HEK293T (cell line): ENCODE measurements around the gene BUD23.
"Not testable (repeated sequence)": the region's sequence is repeated elsewhere in the genome, so short reads cannot be mapped to it uniquely, and the experiment has no call there.

Experiments used
- CTCF ChIA-PET: fragments of 350-600 bp; formaldehyde crosslinking; extraction: SDS; loops from one replicate; lab custom pipeline; 2021; ENCODE audit warnings: antibody characterized with exemption, inconsistent platforms; lab: Yijun Ruan, JAX
- POLR2A ChIA-PET: fragments of 350-600 bp; formaldehyde crosslinking; extraction: SDS; loops from one replicate; lab custom pipeline; 2020; ENCODE audit warnings: antibody characterized with exemption, inconsistent platforms; lab: Yijun Ruan, JAX
- DNase-seq: peaks from one replicate; pipeline ENCODE4 v3.0.0; 2012; ENCODE audit warnings: mixed read lengths; ENCODE audit errors: extremely low spot score
- ARNT ChIP-seq: fragments of 450-650 bp; IDR thresholded peaks from 2 replicates; pipeline ENCODE4 v1.6.1; 2017; ENCODE audit warnings: mild to moderate bottlenecking
- BHLHE40 ChIP-seq: fragments of 450-650 bp; IDR thresholded peaks from 2 replicates; pipeline ENCODE4 v1.6.1; 2016; ENCODE audit warnings: mild to moderate bottlenecking, moderate library complexity, borderline replicate concordance
- CTBP1 ChIP-seq: fragments of 450-650 bp; IDR thresholded peaks from 2 replicates; pipeline ENCODE4 v1.6.1; 2016; ENCODE audit warnings: borderline replicate concordance
- ELF4 ChIP-seq: fragments of 450-650 bp; IDR thresholded peaks from 2 replicates; pipeline ENCODE4 v1.6.1; 2017; ENCODE audit warnings: antibody characterized with exemption
- FOXA1 ChIP-seq: fragments of 450-650 bp; IDR thresholded peaks from 2 replicates; pipeline ENCODE4 v1.6.1; 2016; ENCODE audit warnings: mild to moderate bottlenecking
- FOXK2 ChIP-seq: fragments of 450-650 bp; IDR thresholded peaks from 2 replicates; pipeline ENCODE4 v1.6.1; 2016; ENCODE audit warnings: mild to moderate bottlenecking
- FOXM1 ChIP-seq: fragments of 450-650 bp; IDR thresholded peaks from 2 replicates; pipeline ENCODE4 v1.6.1; 2017; ENCODE audit warnings: mild to moderate bottlenecking, borderline replicate concordance
- HDGF ChIP-seq: fragments of 450-650 bp; IDR thresholded peaks from 2 replicates; pipeline ENCODE4 v1.6.1; 2017; ENCODE audit warnings: antibody characterized with exemption, borderline replicate concordance
- L3MBTL2 ChIP-seq: fragments of 450-650 bp; conservative IDR thresholded peaks from 2 replicates; pipeline ENCODE4 v1.6.1; 2016; ENCODE audit warnings: mild to moderate bottlenecking
- LEF1 ChIP-seq: fragments of 450-650 bp; IDR thresholded peaks from 2 replicates; pipeline ENCODE4 v1.6.1; 2017; ENCODE audit warnings: mild to moderate bottlenecking, borderline replicate concordance
- NFRKB ChIP-seq: fragments of 450-650 bp; IDR thresholded peaks from 2 replicates; pipeline ENCODE4 v1.6.1; 2016; ENCODE audit warnings: mild to moderate bottlenecking, moderate library complexity
- SP1 ChIP-seq: fragments of 450-650 bp; IDR thresholded peaks from 2 replicates; pipeline ENCODE4 v1.6.1; 2017
- SUZ12 ChIP-seq: fragments of 450-650 bp; IDR thresholded peaks from 2 replicates; pipeline ENCODE4 v1.6.1; 2016; ENCODE audit warnings: mild to moderate bottlenecking
- TARDBP ChIP-seq: fragments of 450-650 bp; IDR thresholded peaks from 2 replicates; pipeline ENCODE4 v1.6.1; 2016
- ZNF384 ChIP-seq: fragments of 450-650 bp; IDR thresholded peaks from 2 replicates; pipeline ENCODE4 v1.6.1; 2016
- TF ChIP-seq, protein P1 (sequence below): fragments of 450-650 bp; IDR thresholded peaks from 2 replicates; pipeline ENCODE4 v1.6.1; 2016

Gene BUD23

DNA sequence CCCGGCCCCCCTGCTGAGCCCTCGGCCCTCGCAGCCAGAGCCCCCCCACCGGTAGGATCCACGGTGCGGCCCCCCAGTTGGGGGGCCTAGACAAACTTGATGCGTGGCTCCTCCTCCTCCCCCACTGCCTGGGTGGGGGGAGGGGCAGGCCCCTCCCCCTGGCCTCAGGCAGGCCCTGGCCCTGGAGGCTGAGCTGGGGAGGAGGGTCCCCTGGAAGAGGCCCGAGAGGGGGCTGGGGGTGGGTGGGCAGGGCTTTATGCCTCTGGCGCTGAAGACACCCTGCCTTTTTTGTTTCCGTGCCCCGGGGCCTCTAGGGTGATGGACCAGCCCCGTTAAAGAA, 12.1 kb upstream of the BUD23 start:
- POLR2A ChIA-PET, result interaction anchor here (1.6 kb wide), 1 partner anchor 67 kb away, joined by 3 read pairs; the partner anchor contains the start of gene ABHD11
- no peak for DNase-seq
- TF ChIP-seq ZNF384 (no peak), NFRKB (no peak), LEF1 (no peak), HDGF (no peak), ELF4 (no peak), FOXM1 (no peak), FOXA1 (no peak), BHLHE40 (no peak), TARDBP (no peak), L3MBTL2 (no peak)
- TF ChIP-seq, protein P1, sequence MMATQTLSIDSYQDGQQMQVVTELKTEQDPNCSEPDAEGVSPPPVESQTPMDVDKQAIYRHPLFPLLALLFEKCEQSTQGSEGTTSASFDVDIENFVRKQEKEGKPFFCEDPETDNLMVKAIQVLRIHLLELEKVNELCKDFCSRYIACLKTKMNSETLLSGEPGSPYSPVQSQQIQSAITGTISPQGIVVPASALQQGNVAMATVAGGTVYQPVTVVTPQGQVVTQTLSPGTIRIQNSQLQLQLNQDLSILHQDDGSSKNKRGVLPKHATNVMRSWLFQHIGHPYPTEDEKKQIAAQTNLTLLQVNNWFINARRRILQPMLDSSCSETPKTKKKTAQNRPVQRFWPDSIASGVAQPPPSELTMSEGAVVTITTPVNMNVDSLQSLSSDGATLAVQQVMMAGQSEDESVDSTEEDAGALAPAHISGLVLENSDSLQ, result no peak
- CTCF ChIA-PET, result no interaction called here

GRCh38 chr7:73671857-73672445, 11.4 kb upstream of the BUD23 start:
- CTCF ChIA-PET, result no interaction called here
- TF ChIP-seq SUZ12, result no peak
- TF ChIP-seq CTBP1, result no peak
- TF ChIP-seq ARNT, result no peak
- TF ChIP-seq SP1, result no peak
- no peak for TF ChIP-seq FOXK2
- TF ChIP-seq TARDBP, result no peak
- no peak for TF ChIP-seq FOXM1
- TF ChIP-seq, protein P1, result no peak
- no peak for TF ChIP-seq LEF1
- no peak for TF ChIP-seq ELF4
- TF ChIP-seq HDGF, result no peak
- no peak for TF ChIP-seq ZNF384
- TF ChIP-seq L3MBTL2, result no peak
- TF ChIP-seq FOXA1, result no peak
- TF ChIP-seq BHLHE40, result no peak
- TF ChIP-seq NFRKB, result no peak
- DNase-seq, result no peak
- POLR2A ChIA-PET, result no interaction called here

- ChIA-PET CTCF (no interaction called here), POLR2A (interaction anchor here (1.0 to 1.5 kb wide), 2 partner anchors 9 to 28 kb away, joined by 3 read pairs; partner anchors contain the start of genes BUD23 and DNAJC30)
- no peak for TF ChIP-seq BHLHE40
- no peak for TF ChIP-seq LEF1
- no peak for TF ChIP-seq SP1
- TF ChIP-seq FOXM1, result no peak
- TF ChIP-seq SUZ12, result no peak
- TF ChIP-seq TARDBP, result no peak
- TF ChIP-seq FOXA1, result no peak
- no peak for DNase-seq
Measured at GRCh38 chr7:73674468-73675124, 8.8 kb upstream of the BUD23 start.

DNA sequence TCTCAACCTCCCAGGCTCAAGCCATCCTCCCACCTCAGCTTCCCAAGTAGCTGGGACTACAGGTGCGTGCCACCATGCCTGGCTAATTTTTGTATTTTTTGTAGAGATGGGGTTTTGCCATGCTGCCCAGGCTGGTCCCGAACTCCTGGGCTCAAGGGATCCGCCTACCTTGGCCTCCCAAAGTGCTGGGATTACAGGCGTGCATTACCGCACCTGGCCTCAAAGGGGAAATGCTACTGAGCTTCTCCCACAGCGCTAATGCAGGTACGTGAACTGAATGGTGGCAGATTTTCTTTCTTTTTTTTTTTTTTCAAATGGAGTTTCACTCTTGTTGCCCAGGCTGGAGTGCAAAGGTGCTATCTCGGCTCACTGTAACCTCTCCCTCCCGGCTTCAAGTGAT, 7.3 kb upstream of the BUD23 start:
- DNase-seq, CTCF ChIA-PET: not testable (repeated sequence)
- POLR2A ChIA-PET, result interaction anchor here (1.5 kb wide), 1 partner anchor 29 kb away, joined by 3 read pairs; no protein-coding TSS in a partner anchor

- TF ChIP-seq BHLHE40, result no peak
- no peak for TF ChIP-seq L3MBTL2
- TF ChIP-seq ZNF384, result no peak
- TF ChIP-seq SUZ12, result no peak
- no peak for TF ChIP-seq ARNT
- no peak for TF ChIP-seq TARDBP
- TF ChIP-seq FOXM1, result no peak
- TF ChIP-seq HDGF, result no peak
- TF ChIP-seq ELF4, result no peak
- TF ChIP-seq FOXA1, result no peak
- no peak for TF ChIP-seq LEF1
- no peak for TF ChIP-seq SP1
- TF ChIP-seq, protein P1, result no peak
- TF ChIP-seq NFRKB, result no peak
- TF ChIP-seq FOXK2, result no peak
- no peak for TF ChIP-seq CTBP1
- ChIA-PET CTCF (no interaction called here), POLR2A (no interaction called here)
- no peak for DNase-seq
Measured at GRCh38 chr7:73678862-73679261, 4.5 kb upstream of the BUD23 start.

DNA sequence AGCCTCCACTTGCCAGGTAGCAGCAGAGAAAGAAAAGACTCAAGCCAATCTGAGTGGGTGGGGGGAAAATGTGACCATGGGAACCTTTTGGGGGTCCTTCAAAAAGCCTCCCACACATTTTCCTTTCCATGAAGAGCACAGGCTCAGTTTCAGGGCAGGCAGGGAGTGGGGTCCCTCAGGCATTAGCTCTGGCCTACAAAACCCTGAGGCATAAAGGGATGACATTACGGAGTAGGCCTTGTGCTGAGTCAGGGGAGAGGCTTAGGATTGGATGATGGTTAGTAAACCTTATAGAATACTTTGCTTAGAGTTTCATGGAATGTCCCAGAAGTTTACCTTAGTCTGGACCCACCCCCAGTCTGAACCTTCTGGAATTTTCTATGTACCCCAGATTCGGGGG, 3.7 kb upstream of the BUD23 start:
- TF ChIP-seq ELF4 (no peak), BHLHE40 (no peak), SP1 (no peak), FOXK2 (no peak), HDGF (no peak)
- DNase-seq, result no peak
- ChIA-PET POLR2A (no interaction called here), CTCF (no interaction called here)
